ENCODE measurements around the gene SELENOM. TPM values are rescaled to one million over a fixed set of nuclear protein-coding genes. Genes with fewer than 3 reads are reported as not detected.

The SELENOM gene
- polyA plus RNA-seq, 1 donor (not counting 4 experiments of a cell fraction or from before 2014, with no cell fraction given), result 9.1 TPM

DNA sequence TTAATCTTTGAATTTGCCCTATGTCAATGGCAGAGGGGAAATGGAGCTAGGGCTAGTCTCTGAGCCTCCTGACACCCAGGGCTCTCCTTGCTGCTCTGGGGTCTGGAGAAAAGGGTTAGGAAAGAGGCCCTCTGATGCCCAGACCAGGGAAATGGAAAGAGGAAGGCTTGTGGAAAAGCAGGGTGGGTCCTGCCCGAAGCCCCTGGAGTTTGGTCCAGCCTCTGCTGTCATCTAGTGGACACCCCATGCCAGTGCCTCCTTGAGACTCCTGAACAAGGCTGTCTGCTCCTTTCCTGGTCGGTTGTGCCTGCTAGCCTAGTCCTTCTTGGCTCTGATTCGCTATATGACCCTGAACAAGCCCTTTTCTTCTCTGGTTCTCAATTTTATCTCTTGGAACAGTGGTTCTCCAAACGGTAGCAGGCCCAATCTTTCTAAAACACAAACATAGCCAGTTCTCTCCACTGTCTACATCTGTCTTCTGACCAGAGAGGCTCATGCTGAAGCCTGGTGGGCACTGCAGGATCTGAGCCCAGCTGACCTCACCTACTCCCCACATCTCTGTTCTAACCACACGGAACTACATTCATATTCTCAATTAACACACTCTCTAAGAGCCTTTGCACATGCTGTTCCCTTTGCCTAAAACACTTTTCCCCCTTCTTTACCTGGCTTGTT is 41.7 kb upstream of the SELENOM start:
- H3K4me1 ChIP-seq (ENCODE audit: control insufficient read depth, extremely low read depth, insufficient read depth, low read length), result peaks cover 4% of the 10 kb centered on the region
- no peaks in the 10 kb centered on the region for H3K9me1 ChIP-seq (ENCODE audit: control insufficient read depth, extremely low read depth, insufficient read depth, low read length)
- no peak overlapping the region for H3K4me2 ChIP-seq (ENCODE audit: control insufficient read depth, extremely low read depth, insufficient read depth, low read depth, low read length)
- no peak overlapping the region for H3K9ac ChIP-seq (ENCODE audit: control insufficient read depth, extremely low read depth, insufficient read depth, low read length)
- no peaks in the 10 kb centered on the region for H3K9me3 ChIP-seq (ENCODE audit: control insufficient read depth, low read depth, low read length)
- dilution Hi-C loops (cut with MboI; ENCODE audit: extremely low pct_ligation_motif_present, low sequenced_read_pairs), result no loop called here
- FAIRE-seq (peak; percentile 98), DNase-seq (ENCODE audit: low read depth, low spot score) (no peak)
- no peaks in the 10 kb centered on the region for H3K79me2 ChIP-seq (ENCODE audit: control insufficient read depth, insufficient read depth, low read length)
- H3K27ac ChIP-seq (ENCODE audit: control insufficient read depth, insufficient read depth, low read length), result no peak overlapping the region
- H3K4me3 ChIP-seq (ENCODE audit: control insufficient read depth in 2 of 3, extremely low read depth in 1 of 3, insufficient read depth in 2 of 3, low read depth in 1 of 3, low read length in 3 of 3), result no peak overlapping the region
- no peaks in the 10 kb centered on the region for H4K20me1 ChIP-seq (ENCODE audit: control insufficient read depth, extremely low read depth, insufficient read depth, low read length)
- TF ChIP-seq CTCF (optimal IDR thresholded peaks at IDR 0.05 in 1 of 3, IDR thresholded peaks at IDR 0.05 in 1 of 3, conservative IDR thresholded peaks at IDR 0.05 in 1 of 3; ENCODE audit: extremely low read depth in 1 of 3, insufficient read depth in 2 of 3, low read length in 3 of 3) (peak; percentile 96 to 100 (median 99)), EZH2 (IDR thresholded peaks at IDR 0.05; ENCODE audit: low read length) (no peak)
- no peaks in the 10 kb centered on the region for H3K36me3 ChIP-seq (ENCODE audit: control insufficient read depth in 2 of 2, extremely low read depth in 1 of 2, insufficient read depth in 2 of 2, low read length in 2 of 2)
- H3K27me3 ChIP-seq (ENCODE audit: control insufficient read depth, extremely low read depth, insufficient read depth, low read length), result no peaks in the 10 kb centered on the region
- H2AFZ ChIP-seq (ENCODE audit: control insufficient read depth, low read length), result peak overlapping the region; percentile 71

- H3K36me3 ChIP-seq (ENCODE audit: control insufficient read depth in 2 of 2, extremely low read depth in 1 of 2, insufficient read depth in 2 of 2, low read length in 2 of 2), result no peaks in the 10 kb centered on the region
- no peaks in the 10 kb centered on the region for H4K20me1 ChIP-seq (ENCODE audit: control insufficient read depth, extremely low read depth, insufficient read depth, low read length)
- no peaks in the 10 kb centered on the region for H3K9me1 ChIP-seq (ENCODE audit: control insufficient read depth, extremely low read depth, insufficient read depth, low read length)
- no peak for TF ChIP-seq EZH2 (IDR thresholded peaks at IDR 0.05; ENCODE audit: low read length)
- no peak for TF ChIP-seq CTCF (optimal IDR thresholded peaks at IDR 0.05 in 1 of 3, IDR thresholded peaks at IDR 0.05 in 1 of 3, conservative IDR thresholded peaks at IDR 0.05 in 1 of 3; ENCODE audit: extremely low read depth in 1 of 3, insufficient read depth in 2 of 3, low read length in 3 of 3)
- dilution Hi-C loops (cut with MboI; ENCODE audit: extremely low pct_ligation_motif_present, low sequenced_read_pairs), result no loop called here
- peak overlapping the region; percentile 71 for H2AFZ ChIP-seq (ENCODE audit: control insufficient read depth, low read length)
- no peaks in the 10 kb centered on the region for H3K79me2 ChIP-seq (ENCODE audit: control insufficient read depth, insufficient read depth, low read length)
- H3K27ac ChIP-seq (ENCODE audit: control insufficient read depth, insufficient read depth, low read length), result no peak overlapping the region
- DNase-seq (ENCODE audit: low read depth, low spot score) (no peak), FAIRE-seq (no peak)
- peaks cover 8% of the 10 kb centered on the region for H3K4me1 ChIP-seq (ENCODE audit: control insufficient read depth, extremely low read depth, insufficient read depth, low read length)
- no peak overlapping the region for H3K4me2 ChIP-seq (ENCODE audit: control insufficient read depth, extremely low read depth, insufficient read depth, low read depth, low read length)
- H3K27me3 ChIP-seq (ENCODE audit: control insufficient read depth, extremely low read depth, insufficient read depth, low read length), result no peaks in the 10 kb centered on the region
- H3K4me3 ChIP-seq (ENCODE audit: control insufficient read depth in 2 of 3, extremely low read depth in 1 of 3, insufficient read depth in 2 of 3, low read depth in 1 of 3, low read length in 3 of 3), result no peak overlapping the region
- H3K9ac ChIP-seq (ENCODE audit: control insufficient read depth, extremely low read depth, insufficient read depth, low read length), result no peak overlapping the region
- no peaks in the 10 kb centered on the region for H3K9me3 ChIP-seq (ENCODE audit: control insufficient read depth, low read depth, low read length)
Measured at GRCh38 chr22:31148488-31148887, 41.1 kb upstream of the SELENOM start.

Measured in keratinocyte (primary cell).